Thyroid gland (tissue), 4 donors: Measurements from ENCODE around the gene WBP1L. TPM values are rescaled to one million over a fixed set of nuclear protein-coding genes. Genes with fewer than 3 reads are reported as not detected.

Source experiments
- DNase-seq, 2 donors: peaks; one replicate each; pipeline ENCODE4 v3.0.0-alpha.2; 2019
- H3K27ac ChIP-seq, 3 donors: fragments of 200-600 bp; sonication (generic); 1 replicate in 2 of 3; 2 replicates in 1 of 3; pipeline ENCODE4 v1.5.1; 2016 to 2019; ENCODE audit warnings: mild to moderate bottlenecking in 1 of 3, moderate library complexity in 1 of 3
- H3K27me3 ChIP-seq: fragments of 200-600 bp; sonication (generic); one replicate; pipeline ENCODE4 v1.5.1; 2019
- H3K36me3 ChIP-seq, 2 donors: fragments of 200-600 bp; sonication (generic); one replicate each; pipeline ENCODE4 v1.5.1; 2016 to 2019
- H3K4me1 ChIP-seq, 2 donors: fragments of 200-600 bp; sonication (generic); one replicate each; pipeline ENCODE4 v1.5.1; 2017 to 2019
- H3K4me3 ChIP-seq, 3 donors: fragments of 200-600 bp; sonication (generic); replicated peaks in 1 of 3; 1 replicate in 2 of 3; 2 replicates in 1 of 3; pipeline ENCODE4 v1.5.1; 2016; ENCODE audit warnings: mild to moderate bottlenecking in 1 of 3
- H3K9me3 ChIP-seq: fragments of 200-600 bp; sonication (generic); one replicate; pipeline ENCODE4 v1.5.1; 2017
- CTCF ChIP-seq, 6 experiments: fragments of 200-600 bp in 3 of 6; fragments of 450-650 bp in 3 of 6; sonication (generic) in 3 of 6; IDR thresholded peaks; one replicate each; pipeline ENCODE4 v1.5.1; 2016 to 2019; ENCODE audit warnings: antibody characterized with exemption in 6 of 6, mild to moderate bottlenecking in 2 of 6, inconsistent platforms in 1 of 6, moderate library complexity in 1 of 6
- POLR2A ChIP-seq, 2 donors: fragments of 450-650 bp; IDR thresholded peaks; one replicate each; pipeline ENCODE4 v1.6.1; 2017; ENCODE audit warnings: antibody characterized with exemption in 2 of 2, mild to moderate bottlenecking in 2 of 2, moderate library complexity in 1 of 2
- WGBS, 2 donors: methylation state at CpG; one replicate each; pipeline ENCODE4 v1.1.5; 2017; 5-methylcytosine and 5-hydroxymethylcytosine counted together
- intact Hi-C: fragments of 100-400 bp; cut with DNase I; formaldehyde crosslinking; loops from one replicate; pipeline ENCODE4 v1.15.1; 2023
- total RNA-seq, 4 donors: library from RNA; depleted of rRNA; stranded (reverse); fragments of >200 nt; gene quantifications; one replicate each; pipeline ENCODE4 v1.2.3, GENCODE V29; 2016

Gene WBP1L
- total RNA-seq, 4 donors from 2014 or later: 194 to 384 (median 314) TPM

DNA sequence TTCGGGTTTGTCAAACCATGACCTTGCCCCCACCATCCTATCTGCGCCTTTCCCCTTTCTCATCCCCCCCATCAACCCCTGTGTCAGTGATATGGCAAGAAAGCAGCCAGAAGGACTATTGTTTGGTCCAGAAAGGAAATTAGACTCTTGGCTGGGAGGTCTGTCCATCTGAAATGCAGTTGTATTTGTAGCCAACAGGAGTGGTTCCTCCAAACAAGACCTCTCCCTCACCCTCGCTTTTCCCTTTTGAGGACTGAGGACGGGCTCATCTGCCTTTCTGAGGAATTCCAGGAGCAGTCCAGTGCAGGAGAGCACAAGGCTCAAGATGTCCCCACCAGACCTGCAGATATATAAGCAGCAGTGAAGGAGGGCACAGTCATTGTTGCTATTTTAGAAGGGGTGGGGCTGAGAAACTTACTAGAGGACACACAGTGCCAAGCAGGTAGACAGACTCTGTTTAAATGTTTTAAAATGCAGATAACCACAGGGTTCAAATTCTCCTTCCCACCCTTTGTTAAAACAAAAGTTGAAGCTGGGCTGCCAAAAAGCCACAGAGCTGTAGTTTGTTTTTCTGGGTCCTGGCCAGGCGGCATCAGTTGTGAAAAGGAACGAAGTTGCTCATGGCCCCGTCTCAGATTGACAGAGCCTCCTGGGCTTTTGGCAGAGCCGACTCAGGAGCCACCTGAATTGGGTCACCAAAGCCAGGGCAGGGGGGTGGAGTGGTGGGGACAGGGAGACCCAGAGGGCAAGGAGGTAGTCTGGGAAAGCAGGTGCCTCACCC, 56.1 kb downstream of the WBP1L start:
- TF ChIP-seq CTCF (IDR thresholded peaks at IDR 0.05) (no peak), POLR2A (IDR thresholded peaks at IDR 0.05) (no peak)
- H3K36me3 ChIP-seq: peaks cover 11 to 20% of the 10 kb centered on the region in 2 donors
- DNase-seq: peak; percentile 74 to 79
- H3K9me3 ChIP-seq: no peaks in the 10 kb centered on the region
- peak overlapping the region; percentile 67 to 86 (median 84) for H3K27ac ChIP-seq
- H3K4me3 ChIP-seq: no peak overlapping the region
- intact Hi-C loops: no loop called here
- H3K4me1 ChIP-seq: peaks cover 68 to 88% of the 10 kb centered on the region in 2 donors
- no peaks in the 10 kb centered on the region for H3K27me3 ChIP-seq
- WGBS, 2 donors: 43 to 48% methylated on average over 8 of the region's 8 CpGs

DNA sequence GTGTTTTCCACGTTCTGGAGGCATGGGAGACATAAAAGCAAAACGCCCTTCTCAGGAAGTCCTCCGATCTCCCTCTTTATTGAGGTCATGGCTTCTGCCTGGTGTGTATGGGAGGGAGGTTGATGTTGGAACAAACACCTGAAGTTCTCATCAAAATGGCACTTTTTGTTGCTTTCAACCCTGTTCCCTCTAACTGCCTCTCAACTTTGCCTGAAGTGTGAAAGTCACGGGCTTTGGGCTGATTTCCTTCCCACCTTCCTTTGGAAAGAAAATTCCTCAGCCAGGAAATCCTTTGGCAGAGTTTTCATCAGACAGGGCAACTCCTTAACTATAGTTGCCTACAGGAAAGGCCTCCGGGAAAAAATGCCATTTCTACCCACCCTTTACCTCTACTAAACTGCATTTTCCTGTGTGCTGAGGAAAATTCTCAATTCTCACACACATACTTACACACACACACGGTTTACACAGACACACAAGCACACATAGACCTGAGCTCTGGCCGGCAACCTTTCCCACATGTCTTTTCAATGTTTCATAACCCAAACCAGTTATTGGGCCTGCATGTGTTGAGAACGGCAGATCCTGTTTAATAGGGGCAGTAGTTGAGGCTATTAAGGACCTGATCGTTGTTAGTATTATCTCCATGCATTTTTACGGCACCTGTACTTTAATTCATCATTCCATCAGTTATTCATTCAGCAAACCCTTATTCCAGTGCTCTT, 57.0 kb downstream of the WBP1L start:
- no peak for DNase-seq
- Histone ChIP-seq H3K4me1 (peaks cover 66 to 83% of the 10 kb centered on the region in 2 donors), H3K27me3 (no peaks in the 10 kb centered on the region), H3K4me3 (no peak overlapping the region), H3K9me3 (no peaks in the 10 kb centered on the region), H3K27ac (peak overlapping the region; percentile 67 to 86 (median 84)), H3K36me3 (peaks cover 11 to 20% of the 10 kb centered on the region in 2 donors)
- WGBS, 2 donors: 71 to 73% methylated on average over 10 of the region's 10 CpGs
- intact Hi-C loops: no loop called here
- TF ChIP-seq POLR2A (IDR thresholded peaks at IDR 0.05) (no peak), CTCF (IDR thresholded peaks at IDR 0.05) (no peak)

- TF ChIP-seq POLR2A (IDR thresholded peaks at IDR 0.05) (peak in 1 of 2 donors; percentile 14), CTCF (IDR thresholded peaks at IDR 0.05) (no peak)
- intact Hi-C loops: no loop called here
- Histone ChIP-seq H3K4me1 (peaks cover 63 to 77% of the 10 kb centered on the region in 2 donors), H3K36me3 (peaks cover 11 to 20% of the 10 kb centered on the region in 2 donors), H3K4me3 (no peak overlapping the region), H3K27me3 (no peaks in the 10 kb centered on the region), H3K9me3 (no peaks in the 10 kb centered on the region), H3K27ac (peak overlapping the region; percentile 67 to 86 (median 84))
- 36 to 50% methylated on average over 2 of the region's 2 CpGs for WGBS, 2 donors
- DNase-seq: no peak
Observed at GRCh38 chr10:102801496-102801895, 57.7 kb downstream of the WBP1L start.

- Histone ChIP-seq H3K36me3 (peaks cover 11 to 20% of the 10 kb centered on the region in 2 donors), H3K27me3 (no peaks in the 10 kb centered on the region), H3K27ac (peak overlapping the region; percentile 41 to 71 (median 60)), H3K4me1 (peaks cover 60 to 75% of the 10 kb centered on the region in 2 donors), H3K9me3 (no peaks in the 10 kb centered on the region), H3K4me3 (no peak overlapping the region)
- DNase-seq: no peak
- intact Hi-C loops: no loop called here
- TF ChIP-seq POLR2A (IDR thresholded peaks at IDR 0.05): no peak
- TF ChIP-seq CTCF (IDR thresholded peaks at IDR 0.05): no peak
- WGBS, 2 donors: 52 to 59% methylated on average over 3 of the region's 3 CpGs
Observed at GRCh38 chr10:102801978-102802377, 58.2 kb downstream of the WBP1L start.
